AG09319 (cell line): ENCODE measurements around the gene LMNB1.
"Not testable (repeated sequence)": the region's sequence is repeated elsewhere in the genome, so short reads cannot be mapped to it uniquely, and the experiment has no call there.

Experiments used
- DNase-seq: peaks from one replicate; pipeline ENCODE4 v3.0.0-alpha.2; 2010; ENCODE audit warnings: low read depth; ENCODE audit errors: extremely low read depth
- TF ChIP-seq, protein P1 (sequence below): IDR thresholded peaks from 2 replicates; pipeline ENCODE4 v1.5.1; 2011; ENCODE audit warnings: low read depth, mild to moderate bottlenecking, inconsistent platforms, low read length, moderate library complexity

LMNB1 gene

DNA sequence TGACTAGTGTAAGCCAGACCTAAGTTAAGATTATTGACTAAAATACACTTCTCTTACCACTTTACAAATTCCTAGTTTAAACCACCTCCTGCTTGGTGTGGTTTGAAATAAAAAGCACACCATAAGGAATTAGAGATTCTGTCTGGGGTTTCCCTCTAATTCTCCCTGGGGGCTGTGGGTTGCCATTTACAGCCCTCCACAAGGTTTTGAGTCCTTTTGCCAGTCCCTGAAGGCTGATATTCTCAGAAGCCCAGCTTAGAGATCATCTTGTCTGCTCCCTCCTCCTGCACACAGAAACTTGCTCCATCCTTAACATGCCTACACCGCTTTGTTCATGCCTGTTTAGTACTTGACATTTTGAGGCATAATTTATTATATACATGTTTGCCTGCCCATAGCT is 7.2 kb upstream of the LMNB1 start:
- TF ChIP-seq, protein P1, sequence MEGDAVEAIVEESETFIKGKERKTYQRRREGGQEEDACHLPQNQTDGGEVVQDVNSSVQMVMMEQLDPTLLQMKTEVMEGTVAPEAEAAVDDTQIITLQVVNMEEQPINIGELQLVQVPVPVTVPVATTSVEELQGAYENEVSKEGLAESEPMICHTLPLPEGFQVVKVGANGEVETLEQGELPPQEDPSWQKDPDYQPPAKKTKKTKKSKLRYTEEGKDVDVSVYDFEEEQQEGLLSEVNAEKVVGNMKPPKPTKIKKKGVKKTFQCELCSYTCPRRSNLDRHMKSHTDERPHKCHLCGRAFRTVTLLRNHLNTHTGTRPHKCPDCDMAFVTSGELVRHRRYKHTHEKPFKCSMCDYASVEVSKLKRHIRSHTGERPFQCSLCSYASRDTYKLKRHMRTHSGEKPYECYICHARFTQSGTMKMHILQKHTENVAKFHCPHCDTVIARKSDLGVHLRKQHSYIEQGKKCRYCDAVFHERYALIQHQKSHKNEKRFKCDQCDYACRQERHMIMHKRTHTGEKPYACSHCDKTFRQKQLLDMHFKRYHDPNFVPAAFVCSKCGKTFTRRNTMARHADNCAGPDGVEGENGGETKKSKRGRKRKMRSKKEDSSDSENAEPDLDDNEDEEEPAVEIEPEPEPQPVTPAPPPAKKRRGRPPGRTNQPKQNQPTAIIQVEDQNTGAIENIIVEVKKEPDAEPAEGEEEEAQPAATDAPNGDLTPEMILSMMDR: no peak
- no peak for DNase-seq

DNA sequence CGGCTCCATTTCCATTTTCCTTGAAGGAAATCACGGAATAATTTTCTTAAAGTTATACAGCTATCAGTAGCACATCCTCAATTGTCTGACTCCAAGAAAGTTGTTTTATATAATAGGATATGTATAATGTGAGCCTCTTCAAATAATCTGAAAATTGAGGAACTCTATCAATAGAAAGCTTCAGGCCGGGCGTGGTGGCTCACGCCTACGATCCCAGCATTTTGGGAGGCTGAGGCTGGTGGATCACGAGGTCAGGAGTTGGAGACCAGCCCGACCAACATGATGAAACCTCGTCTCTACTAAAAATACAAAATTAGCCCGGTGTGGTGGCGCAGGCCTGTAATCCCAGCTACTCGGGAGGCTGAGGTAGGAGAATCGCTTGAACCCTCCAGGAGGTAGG is 3.4 kb upstream of the LMNB1 start:
- DNase-seq: not testable (repeated sequence)

DNA sequence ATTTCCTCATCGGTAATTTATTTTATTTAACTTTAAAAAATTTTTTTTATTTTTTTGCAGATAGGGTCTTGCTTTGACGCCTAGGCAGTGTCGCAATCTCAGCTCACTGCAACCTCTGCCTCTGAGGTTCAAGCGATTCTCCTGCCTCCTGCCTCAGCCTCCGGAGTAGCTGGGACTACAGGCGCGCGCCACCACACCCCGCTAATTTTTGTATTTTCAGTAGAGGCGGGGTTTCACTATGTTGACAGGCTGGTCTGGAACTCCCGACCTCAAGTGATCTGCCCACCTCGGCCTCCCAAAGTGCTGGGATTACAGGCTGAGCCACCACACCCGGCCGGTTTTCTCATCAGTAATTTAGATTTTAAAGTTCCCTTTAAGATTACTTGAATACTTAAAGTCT is 2.3 kb upstream of the LMNB1 start:
- not testable (repeated sequence) for DNase-seq

DNA sequence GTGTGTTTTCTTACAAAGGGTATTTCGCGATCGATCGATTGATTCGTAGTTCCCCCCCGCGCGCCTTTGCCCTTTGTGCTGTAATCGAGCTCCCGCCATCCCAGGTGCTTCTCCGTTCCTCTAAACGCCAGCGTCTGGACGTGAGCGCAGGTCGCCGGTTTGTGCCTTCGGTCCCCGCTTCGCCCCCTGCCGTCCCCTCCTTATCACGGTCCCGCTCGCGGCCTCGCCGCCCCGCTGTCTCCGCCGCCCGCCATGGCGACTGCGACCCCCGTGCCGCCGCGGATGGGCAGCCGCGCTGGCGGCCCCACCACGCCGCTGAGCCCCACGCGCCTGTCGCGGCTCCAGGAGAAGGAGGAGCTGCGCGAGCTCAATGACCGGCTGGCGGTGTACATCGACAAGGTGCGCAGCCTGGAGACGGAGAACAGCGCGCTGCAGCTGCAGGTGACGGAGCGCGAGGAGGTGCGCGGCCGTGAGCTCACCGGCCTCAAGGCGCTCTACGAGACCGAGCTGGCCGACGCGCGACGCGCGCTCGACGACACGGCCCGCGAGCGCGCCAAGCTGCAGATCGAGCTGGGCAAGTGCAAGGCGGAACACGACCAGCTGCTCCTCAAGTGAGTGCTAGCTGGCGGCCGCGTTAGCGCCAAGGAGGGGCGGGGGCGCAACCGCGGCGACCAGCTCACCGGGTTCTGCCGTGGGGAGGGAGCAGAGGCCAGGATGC is 480 bp downstream of the LMNB1 start:
- no peak for DNase-seq
- TF ChIP-seq, protein P1: peak; percentile 17

GRCh38 chr5:126777975-126778674 is 1.2 kb downstream of the LMNB1 start:
- TF ChIP-seq, protein P1: no peak
- peak; percentile 84 for DNase-seq

DNA sequence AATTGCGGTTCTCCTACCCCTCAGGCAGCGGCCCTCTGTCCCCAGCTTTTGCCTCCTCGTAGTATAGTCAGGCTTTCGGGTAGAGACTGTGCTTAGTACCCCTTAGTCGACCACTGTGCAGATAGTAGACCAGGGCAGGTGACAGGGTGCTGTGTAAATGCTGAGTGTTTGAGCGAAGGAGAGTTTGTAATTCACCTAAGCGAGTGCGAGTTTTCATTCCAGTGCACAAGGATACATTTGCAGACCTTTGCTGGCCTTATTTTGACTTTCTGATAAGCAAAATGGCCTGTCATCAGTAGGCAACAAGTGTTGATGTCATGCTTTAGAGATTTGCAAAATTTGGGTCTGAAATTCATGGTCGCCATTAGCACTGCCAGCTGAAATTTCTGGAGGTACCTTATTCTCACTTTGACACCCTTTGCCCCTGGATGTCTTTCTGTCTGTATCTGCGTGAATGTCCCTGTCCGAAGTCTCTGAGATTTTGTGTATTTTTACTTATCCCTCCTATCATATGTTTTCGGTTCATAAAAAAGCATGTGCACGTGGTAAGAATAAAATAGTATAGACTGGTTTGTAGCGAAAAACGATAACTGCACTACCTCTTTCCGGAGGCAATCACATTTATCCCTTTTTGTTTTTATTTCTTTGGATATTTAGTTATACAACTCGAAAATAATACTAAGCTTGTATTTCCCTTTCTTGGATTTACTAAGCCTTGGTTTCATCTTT is 1.9 kb downstream of the LMNB1 start:
- TF ChIP-seq, protein P1: no peak

DNA sequence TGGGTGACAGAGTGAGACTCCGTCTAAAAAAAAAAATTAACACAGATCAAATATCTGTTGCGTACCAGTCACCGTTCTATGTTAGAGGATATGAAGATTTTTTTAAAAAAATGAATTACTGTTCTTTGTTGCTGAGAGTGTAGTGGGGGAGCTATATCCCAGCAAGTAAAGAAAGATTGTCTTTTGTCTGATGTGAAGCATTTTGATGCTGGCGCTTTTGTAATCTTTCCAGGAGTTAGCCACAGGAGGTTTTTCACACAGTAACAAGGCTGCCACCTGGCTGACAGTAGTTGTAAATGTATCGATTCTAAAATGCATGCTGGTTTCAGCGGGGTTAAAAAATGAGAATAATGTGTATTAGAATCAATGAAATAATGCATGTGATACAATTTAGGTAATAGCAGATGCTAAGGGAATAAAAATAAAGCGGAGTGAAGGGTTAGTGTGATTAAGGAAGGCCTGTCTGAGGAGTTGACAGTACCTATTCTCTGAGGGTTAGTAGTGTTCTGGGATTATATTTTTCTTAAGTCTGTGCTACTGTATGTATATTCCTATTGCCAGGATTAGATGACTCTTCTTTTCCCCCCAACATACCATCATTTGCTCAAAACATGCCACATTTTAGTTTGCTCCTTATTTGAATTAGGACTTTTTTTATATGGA is 3.4 kb downstream of the LMNB1 start:
- DNase-seq: peak; percentile 41
- TF ChIP-seq, protein P1: peak; percentile 70

More for the DNA sequence above, 1.9 kb downstream of the LMNB1 start:
- DNase-seq: no peak

GRCh38 chr5:126788409-126788808 is 11.5 kb downstream of the LMNB1 start:
- DNase-seq: not testable (repeated sequence)
